ENCODE measurements around the gene LCK.

LCK gene

DNA sequence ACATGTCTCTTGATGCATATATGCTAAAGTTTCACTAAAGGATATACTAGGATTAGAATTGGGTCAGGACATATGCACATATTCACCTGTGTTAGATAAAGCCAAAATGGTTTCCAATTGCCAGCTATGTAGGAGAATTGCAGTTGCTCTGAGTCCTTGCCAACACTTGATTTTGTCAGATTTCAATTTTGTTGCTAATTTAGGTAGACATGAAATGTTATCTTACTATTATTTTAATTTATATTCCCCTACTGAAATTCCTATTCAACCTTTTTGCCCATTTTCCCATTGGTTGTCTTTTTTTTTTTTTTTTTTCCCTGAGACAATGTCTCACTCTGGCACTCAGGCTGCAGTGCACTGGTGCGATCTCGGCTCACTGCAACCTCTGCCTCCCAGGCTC, 54.2 kb downstream of the LCK start:
- Histone ChIP-seq H3K9me3 (replicated peaks; ENCODE audit: insufficient read depth, low read length) (no peaks in the 10 kb centered on the region), H3K9me2 (replicated peaks; ENCODE audit: insufficient read depth, low read length) (no peaks in the 10 kb centered on the region), H3K27ac (ENCODE audit: low read length) (no peak overlapping the region), H4K20me1 (ENCODE audit: insufficient read depth, low read length) (no peaks in the 10 kb centered on the region), H3K4me3 (ENCODE audit: low read length) (no peak overlapping the region), H3K4me2 (ENCODE audit: low read depth, low read length) (no peak overlapping the region), H3K27me3 (replicated peaks; ENCODE audit: insufficient read depth, low read length) (no peaks in the 10 kb centered on the region), H3F3A (ENCODE audit: insufficient read depth, low read length) (no peaks in the 10 kb centered on the region), H2AFZ (ENCODE audit: low read length) (no peak overlapping the region), H3K9ac (ENCODE audit: low read length) (no peak overlapping the region), H3K4me1 (ENCODE audit: low read length) (no peaks in the 10 kb centered on the region), H3K79me2 (ENCODE audit: low read length) (peaks cover 95% of the 10 kb centered on the region), H3K36me3 (replicated peaks; ENCODE audit: insufficient read depth, low read length) (peaks cover 20% of the 10 kb centered on the region)
- TF ChIP-seq CTCF (IDR thresholded peaks at IDR 0.05; ENCODE audit: low read length): no peak
- TF ChIP-seq EZH2 (optimal IDR thresholded peaks at IDR 0.05; ENCODE audit: low read depth, low read length): no peak
- no peak for TF ChIP-seq EZH2phosphoT487 (IDR thresholded peaks at IDR 0.05; ENCODE audit: low read length)
- DNase-seq: no peak

GRCh38 chr1:32307324-32307723, 56.3 kb downstream of the LCK start:
- DNase-seq: no peak
- H3K4me3 ChIP-seq (ENCODE audit: low read length): no peak overlapping the region
- H3K9ac ChIP-seq (ENCODE audit: low read length): no peak overlapping the region
- no peaks in the 10 kb centered on the region for H4K20me1 ChIP-seq (ENCODE audit: insufficient read depth, low read length)
- H3K27ac ChIP-seq (ENCODE audit: low read length): no peak overlapping the region
- no peaks in the 10 kb centered on the region for H3K9me2 ChIP-seq (replicated peaks; ENCODE audit: insufficient read depth, low read length)
- H3K79me2 ChIP-seq (ENCODE audit: low read length): peaks cover 98% of the 10 kb centered on the region
- no peak overlapping the region for H3K4me2 ChIP-seq (ENCODE audit: low read depth, low read length)
- TF ChIP-seq EZH2 (optimal IDR thresholded peaks at IDR 0.05; ENCODE audit: low read depth, low read length): no peak
- TF ChIP-seq CTCF (IDR thresholded peaks at IDR 0.05; ENCODE audit: low read length): no peak
- TF ChIP-seq EZH2phosphoT487 (IDR thresholded peaks at IDR 0.05; ENCODE audit: low read length): no peak
- H3F3A ChIP-seq (ENCODE audit: insufficient read depth, low read length): no peaks in the 10 kb centered on the region
- H3K4me1 ChIP-seq (ENCODE audit: low read length): no peaks in the 10 kb centered on the region
- H3K36me3 ChIP-seq (replicated peaks; ENCODE audit: insufficient read depth, low read length): peaks cover 20% of the 10 kb centered on the region
- H3K27me3 ChIP-seq (replicated peaks; ENCODE audit: insufficient read depth, low read length): no peaks in the 10 kb centered on the region
- H3K9me3 ChIP-seq (replicated peaks; ENCODE audit: insufficient read depth, low read length): no peaks in the 10 kb centered on the region
- H2AFZ ChIP-seq (ENCODE audit: low read length): no peak overlapping the region

GRCh38 chr1:32309960-32310359, 58.9 kb downstream of the LCK start:
- no peaks in the 10 kb centered on the region for H3K9me2 ChIP-seq (replicated peaks; ENCODE audit: insufficient read depth, low read length)
- 0 out of 2 replicates have a peak, but pooled peaks cover 4% of the 10 kb centered on the region for H4K20me1 ChIP-seq (ENCODE audit: insufficient read depth, low read length)
- H3K9ac ChIP-seq (ENCODE audit: low read length): no peak overlapping the region
- H3K4me3 ChIP-seq (ENCODE audit: low read length): no peak overlapping the region
- H3K27ac ChIP-seq (ENCODE audit: low read length): no peak overlapping the region
- no peak for DNase-seq
- peaks cover 5% of the 10 kb centered on the region; the same call in 1 of the 2 replicates for H3K36me3 ChIP-seq (replicated peaks; ENCODE audit: insufficient read depth, low read length)
- H3K79me2 ChIP-seq (ENCODE audit: low read length): peaks cover 95% of the 10 kb centered on the region
- H3K9me3 ChIP-seq (replicated peaks; ENCODE audit: insufficient read depth, low read length): no peaks in the 10 kb centered on the region
- H3F3A ChIP-seq (ENCODE audit: insufficient read depth, low read length): no peaks in the 10 kb centered on the region
- H2AFZ ChIP-seq (ENCODE audit: low read length): no peak overlapping the region
- no peaks in the 10 kb centered on the region for H3K27me3 ChIP-seq (replicated peaks; ENCODE audit: insufficient read depth, low read length)
- TF ChIP-seq EZH2 (optimal IDR thresholded peaks at IDR 0.05; ENCODE audit: low read depth, low read length): no peak
- TF ChIP-seq EZH2phosphoT487 (IDR thresholded peaks at IDR 0.05; ENCODE audit: low read length): no peak
- TF ChIP-seq CTCF (IDR thresholded peaks at IDR 0.05; ENCODE audit: low read length): no peak
- no peaks in the 10 kb centered on the region for H3K4me1 ChIP-seq (ENCODE audit: low read length)
- H3K4me2 ChIP-seq (ENCODE audit: low read depth, low read length): no peak overlapping the region

Data from MM.1S (cell line).